ENCODE data around the gene RANBP17. TPM values are rescaled to one million over a fixed set of nuclear protein-coding genes. Genes with fewer than 3 reads are reported as not detected.
"Not testable (repeated sequence)": the region's sequence is repeated elsewhere in the genome, so short reads cannot be mapped to it uniquely, and the experiment has no call there.

RANBP17 gene
- total RNA-seq, 1 experiment from 2014 or later: not detected

- DNase-seq; H3K4me3 ChIP-seq (ENCODE audit: low read length); H3K79me2 ChIP-seq (ENCODE audit: low read length); H4K20me1 ChIP-seq (ENCODE audit: insufficient read depth, low read depth, low read length); H3K27ac ChIP-seq (ENCODE audit: low read length); H3K4me2 ChIP-seq (ENCODE audit: low read depth, low read length, poor library complexity, severe bottlenecking); H3K36me3 ChIP-seq (ENCODE audit: insufficient read depth, low read length); H2AFZ ChIP-seq (ENCODE audit: low read length); H3K9ac ChIP-seq (ENCODE audit: low read length); H3K27me3 ChIP-seq (ENCODE audit: low read length); H3K9me3 ChIP-seq (ENCODE audit: low read length); H3K4me1 ChIP-seq (ENCODE audit: low read length); H3K9me2 ChIP-seq (replicated peaks; ENCODE audit: insufficient read depth, low read length): not testable (repeated sequence)
These were observed 27.8 kb upstream of the RANBP17 start for GRCh38 chr5:170833981-170834380.

- Histone ChIP-seq H3K9me3 (ENCODE audit: low read length) (no peaks in the 10 kb centered on the region), H3K9ac (ENCODE audit: low read length) (no peak overlapping the region), H3K36me3 (ENCODE audit: insufficient read depth, low read length) (no peaks in the 10 kb centered on the region), H3K27me3 (ENCODE audit: low read length) (no peaks in the 10 kb centered on the region), H3K9me2 (replicated peaks; ENCODE audit: insufficient read depth, low read length) (no peaks in the 10 kb centered on the region), H3K79me2 (ENCODE audit: low read length) (no peaks in the 10 kb centered on the region), H4K20me1 (ENCODE audit: insufficient read depth, low read depth, low read length) (no peaks in the 10 kb centered on the region), H3K4me3 (ENCODE audit: low read length) (no peak overlapping the region), H3K4me2 (ENCODE audit: low read depth, low read length, poor library complexity, severe bottlenecking) (no peak overlapping the region), H3K4me1 (ENCODE audit: low read length) (no peaks in the 10 kb centered on the region), H2AFZ (ENCODE audit: low read length) (no peak overlapping the region), H3K27ac (ENCODE audit: low read length) (no peak overlapping the region)
- no peak for DNase-seq
These were observed 25.6 kb upstream of the RANBP17 start for GRCh38 chr5:170836226-170836625.

- no peaks in the 10 kb centered on the region for H4K20me1 ChIP-seq (ENCODE audit: insufficient read depth, low read depth, low read length)
These were observed 17.9 kb upstream of the RANBP17 start for GRCh38 chr5:170843870-170844269.

GRCh38 chr5:170844651-170845050, 17.2 kb upstream of the RANBP17 start:
- Histone ChIP-seq H3K9me3 (ENCODE audit: low read length) (no peaks in the 10 kb centered on the region), H3K4me3 (ENCODE audit: low read length) (no peak overlapping the region), H4K20me1 (ENCODE audit: insufficient read depth, low read depth, low read length) (no peaks in the 10 kb centered on the region), H2AFZ (ENCODE audit: low read length) (no peak overlapping the region), H3K9me2 (replicated peaks; ENCODE audit: insufficient read depth, low read length) (no peaks in the 10 kb centered on the region), H3K36me3 (ENCODE audit: insufficient read depth, low read length) (no peaks in the 10 kb centered on the region), H3K27me3 (ENCODE audit: low read length) (no peaks in the 10 kb centered on the region), H3K79me2 (ENCODE audit: low read length) (no peaks in the 10 kb centered on the region), H3K27ac (ENCODE audit: low read length) (no peak overlapping the region), H3K9ac (ENCODE audit: low read length) (no peak overlapping the region), H3K4me2 (ENCODE audit: low read depth, low read length, poor library complexity, severe bottlenecking) (no peak overlapping the region), H3K4me1 (ENCODE audit: low read length) (no peaks in the 10 kb centered on the region)
- DNase-seq: no peak

More at GRCh38 chr5:170843870-170844269, 17.9 kb upstream of the RANBP17 start:
- no peak overlapping the region for H3K27ac ChIP-seq (ENCODE audit: low read length)
- no peak overlapping the region for H2AFZ ChIP-seq (ENCODE audit: low read length)
- no peaks in the 10 kb centered on the region for H3K79me2 ChIP-seq (ENCODE audit: low read length)
- no peaks in the 10 kb centered on the region for H3K4me1 ChIP-seq (ENCODE audit: low read length)
- H3K27me3 ChIP-seq (ENCODE audit: low read length): no peaks in the 10 kb centered on the region
- no peaks in the 10 kb centered on the region for H3K9me3 ChIP-seq (ENCODE audit: low read length)
- no peak overlapping the region for H3K4me3 ChIP-seq (ENCODE audit: low read length)
- no peak for DNase-seq
- no peak overlapping the region for H3K4me2 ChIP-seq (ENCODE audit: low read depth, low read length, poor library complexity, severe bottlenecking)
- H3K36me3 ChIP-seq (ENCODE audit: insufficient read depth, low read length): no peaks in the 10 kb centered on the region
- H3K9ac ChIP-seq (ENCODE audit: low read length): no peak overlapping the region
- H3K9me2 ChIP-seq (replicated peaks; ENCODE audit: insufficient read depth, low read length): no peaks in the 10 kb centered on the region

- H3K79me2 ChIP-seq (ENCODE audit: low read length): no peaks in the 10 kb centered on the region
These were observed 15.4 kb upstream of the RANBP17 start for GRCh38 chr5:170846416-170846815.

GRCh38 chr5:170846846-170847245, 15.0 kb upstream of the RANBP17 start:
- H2AFZ ChIP-seq (ENCODE audit: low read length): no peak overlapping the region
- H3K9ac ChIP-seq (ENCODE audit: low read length): no peak overlapping the region
- no peaks in the 10 kb centered on the region for H3K4me1 ChIP-seq (ENCODE audit: low read length)
- H4K20me1 ChIP-seq (ENCODE audit: insufficient read depth, low read depth, low read length): no peaks in the 10 kb centered on the region
- no peaks in the 10 kb centered on the region for H3K9me2 ChIP-seq (replicated peaks; ENCODE audit: insufficient read depth, low read length)
- no peaks in the 10 kb centered on the region for H3K36me3 ChIP-seq (ENCODE audit: insufficient read depth, low read length)
- no peak overlapping the region for H3K27ac ChIP-seq (ENCODE audit: low read length)
- no peaks in the 10 kb centered on the region for H3K79me2 ChIP-seq (ENCODE audit: low read length)
- no peak overlapping the region for H3K4me2 ChIP-seq (ENCODE audit: low read depth, low read length, poor library complexity, severe bottlenecking)
- no peak overlapping the region for H3K4me3 ChIP-seq (ENCODE audit: low read length)
- DNase-seq: no peak
- H3K9me3 ChIP-seq (ENCODE audit: low read length): no peaks in the 10 kb centered on the region
- H3K27me3 ChIP-seq (ENCODE audit: low read length): no peaks in the 10 kb centered on the region

More at GRCh38 chr5:170846416-170846815, 15.4 kb upstream of the RANBP17 start:
- H3K4me1 ChIP-seq (ENCODE audit: low read length): no peaks in the 10 kb centered on the region
- no peak overlapping the region for H2AFZ ChIP-seq (ENCODE audit: low read length)
- H3K4me3 ChIP-seq (ENCODE audit: low read length): no peak overlapping the region
- no peak overlapping the region for H3K27ac ChIP-seq (ENCODE audit: low read length)
- no peaks in the 10 kb centered on the region for H3K36me3 ChIP-seq (ENCODE audit: insufficient read depth, low read length)
- H3K9me2 ChIP-seq (replicated peaks; ENCODE audit: insufficient read depth, low read length): no peaks in the 10 kb centered on the region
- no peak overlapping the region for H3K4me2 ChIP-seq (ENCODE audit: low read depth, low read length, poor library complexity, severe bottlenecking)
- no peak for DNase-seq
- H4K20me1 ChIP-seq (ENCODE audit: insufficient read depth, low read depth, low read length): no peaks in the 10 kb centered on the region
- no peak overlapping the region for H3K9ac ChIP-seq (ENCODE audit: low read length)
- H3K9me3 ChIP-seq (ENCODE audit: low read length): no peaks in the 10 kb centered on the region
- H3K27me3 ChIP-seq (ENCODE audit: low read length): no peaks in the 10 kb centered on the region

- H3K4me1 ChIP-seq (ENCODE audit: low read length): no peaks in the 10 kb centered on the region
- H2AFZ ChIP-seq (ENCODE audit: low read length): no peak overlapping the region
- H3K4me2 ChIP-seq (ENCODE audit: low read depth, low read length, poor library complexity, severe bottlenecking): no peak overlapping the region
- H3K9ac ChIP-seq (ENCODE audit: low read length): no peak overlapping the region
- no peak overlapping the region for H3K27ac ChIP-seq (ENCODE audit: low read length)
- H3K27me3 ChIP-seq (ENCODE audit: low read length): no peaks in the 10 kb centered on the region
- H3K79me2 ChIP-seq (ENCODE audit: low read length): no peaks in the 10 kb centered on the region
- no peaks in the 10 kb centered on the region for H3K9me3 ChIP-seq (ENCODE audit: low read length)
- H3K9me2 ChIP-seq (replicated peaks; ENCODE audit: insufficient read depth, low read length): no peaks in the 10 kb centered on the region
- no peak overlapping the region for H3K4me3 ChIP-seq (ENCODE audit: low read length)
- no peaks in the 10 kb centered on the region for H3K36me3 ChIP-seq (ENCODE audit: insufficient read depth, low read length)
- no peak for DNase-seq
- H4K20me1 ChIP-seq (ENCODE audit: insufficient read depth, low read depth, low read length): no peaks in the 10 kb centered on the region
These were observed 13.8 kb upstream of the RANBP17 start for GRCh38 chr5:170848033-170848432.

- no peak overlapping the region for H3K4me2 ChIP-seq (ENCODE audit: low read depth, low read length, poor library complexity, severe bottlenecking)
- no peaks in the 10 kb centered on the region for H3K4me1 ChIP-seq (ENCODE audit: low read length)
- H3K27ac ChIP-seq (ENCODE audit: low read length): no peak overlapping the region
- H3K79me2 ChIP-seq (ENCODE audit: low read length): no peaks in the 10 kb centered on the region
- no peak overlapping the region for H2AFZ ChIP-seq (ENCODE audit: low read length)
- H3K27me3 ChIP-seq (ENCODE audit: low read length): no peaks in the 10 kb centered on the region
- no peak for DNase-seq
- H3K9me3 ChIP-seq (ENCODE audit: low read length): no peaks in the 10 kb centered on the region
- H3K9me2 ChIP-seq (replicated peaks; ENCODE audit: insufficient read depth, low read length): no peaks in the 10 kb centered on the region
- H3K36me3 ChIP-seq (ENCODE audit: insufficient read depth, low read length): no peaks in the 10 kb centered on the region
- H3K4me3 ChIP-seq (ENCODE audit: low read length): no peak overlapping the region
- H4K20me1 ChIP-seq (ENCODE audit: insufficient read depth, low read depth, low read length): no peaks in the 10 kb centered on the region
- H3K9ac ChIP-seq (ENCODE audit: low read length): no peak overlapping the region
These were observed 12.4 kb upstream of the RANBP17 start for GRCh38 chr5:170849374-170849773.

- no peak overlapping the region for H3K4me2 ChIP-seq (ENCODE audit: low read depth, low read length, poor library complexity, severe bottlenecking)
- H3K9me2 ChIP-seq (replicated peaks; ENCODE audit: insufficient read depth, low read length): no peaks in the 10 kb centered on the region
These were observed 7.3 kb upstream of the RANBP17 start for GRCh38 chr5:170854566-170854965.

More at GRCh38 chr5:170854566-170854965, 7.3 kb upstream of the RANBP17 start:
- H2AFZ ChIP-seq (ENCODE audit: low read length): no peak overlapping the region
- H3K4me1 ChIP-seq (ENCODE audit: low read length): no peaks in the 10 kb centered on the region
- no peaks in the 10 kb centered on the region for H4K20me1 ChIP-seq (ENCODE audit: insufficient read depth, low read depth, low read length)
- H3K9ac ChIP-seq (ENCODE audit: low read length): no peak overlapping the region
- no peaks in the 10 kb centered on the region for H3K79me2 ChIP-seq (ENCODE audit: low read length)
- H3K27ac ChIP-seq (ENCODE audit: low read length): no peak overlapping the region
- H3K27me3 ChIP-seq (ENCODE audit: low read length): no peaks in the 10 kb centered on the region
- H3K36me3 ChIP-seq (ENCODE audit: insufficient read depth, low read length): no peaks in the 10 kb centered on the region
- no peaks in the 10 kb centered on the region for H3K9me3 ChIP-seq (ENCODE audit: low read length)
- no peak for DNase-seq
- H3K4me3 ChIP-seq (ENCODE audit: low read length): no peak overlapping the region

Measured in Karpas-422 (cell line).